HG03575 (cell line): ENCODE measurements around the gene LPGAT1.
"Not testable (repeated sequence)": the region's sequence is repeated elsewhere in the genome, so short reads cannot be mapped to it uniquely, and the experiment has no call there.

Experiments used
- ATAC-seq: cut with Tn5 transposase; IDR thresholded peaks from one replicate; pipeline ENCODE4 v1.9.1; 2021; ENCODE audit not compliant: unreplicated experiment, insufficient number of reproducible peaks, low FRiP score; ENCODE audit errors: extremely low read depth

The LPGAT1 gene

GRCh38 chr1:211738691-211739301 lies 91.8 kb downstream of the LPGAT1 start:
- no peak for ATAC-seq

GRCh38 chr1:211738096-211738690 lies 92.4 kb downstream of the LPGAT1 start:
- ATAC-seq, result no peak

GRCh38 chr1:211737115-211738035 lies 93.2 kb downstream of the LPGAT1 start:
- ATAC-seq, result no peak

GRCh38 chr1:211736351-211736915 lies 94.1 kb downstream of the LPGAT1 start:
- ATAC-seq, result no peak

GRCh38 chr1:211735208-211736170 lies 95.1 kb downstream of the LPGAT1 start:
- ATAC-seq, result no peak

- ATAC-seq, result no peak
These were observed 95.8 kb downstream of the LPGAT1 start for GRCh38 chr1:211734791-211735190.

GRCh38 chr1:211734359-211734758 lies 96.2 kb downstream of the LPGAT1 start:
- ATAC-seq, result no peak

GRCh38 chr1:211732293-211732980 lies 98.1 kb downstream of the LPGAT1 start:
- no peak for ATAC-seq

GRCh38 chr1:211731456-211732292 lies 98.9 kb downstream of the LPGAT1 start:
- no peak for ATAC-seq

- no peak for ATAC-seq
These were observed 100.2 kb downstream of the LPGAT1 start for GRCh38 chr1:211730347-211730746.

GRCh38 chr1:211729238-211729637 lies 101.3 kb downstream of the LPGAT1 start:
- ATAC-seq, result no peak

GRCh38 chr1:211726467-211726995 lies 104.0 kb downstream of the LPGAT1 start:
- no peak for ATAC-seq

- no peak for ATAC-seq
These were observed 105.8 kb downstream of the LPGAT1 start for GRCh38 chr1:211724687-211725196.

GRCh38 chr1:211723273-211723672 lies 107.3 kb downstream of the LPGAT1 start:
- no peak for ATAC-seq

- no peak for ATAC-seq
These were observed 108.0 kb downstream of the LPGAT1 start for GRCh38 chr1:211722277-211723175.

GRCh38 chr1:211716555-211716954 lies 114.0 kb downstream of the LPGAT1 start:
- ATAC-seq, result not testable (repeated sequence)
